PFSK-1 (cell line): Measurements from ENCODE around the gene NAT16.

Experiments
- FOXP2 ChIP-seq: optimal IDR thresholded peaks from 2 replicates; pipeline ENCODE3; 2011; ENCODE audit warnings: borderline replicate concordance, control low read depth, inconsistent platforms; ENCODE audit not compliant: insufficient read depth; ENCODE audit errors: extremely low read length, extremely low read depth
- POLR2AphosphoS5 ChIP-seq: IDR thresholded peaks from 2 replicates; pipeline ENCODE4 v1.6.1; 2012; ENCODE audit warnings: low read depth, mild to moderate bottlenecking, control low read depth, low read length, moderate library complexity
- SIN3A ChIP-seq: IDR thresholded peaks from 2 replicates; pipeline ENCODE4 v1.6.1; 2012; ENCODE audit warnings: mild to moderate bottlenecking, low read length, moderate library complexity, borderline replicate concordance; ENCODE audit not compliant: insufficient read depth
- TAF1 ChIP-seq: IDR thresholded peaks from 2 replicates; pipeline ENCODE4 v1.6.1; 2012; ENCODE audit warnings: low read length, control low read depth, borderline replicate concordance; ENCODE audit not compliant: insufficient read depth
- TF ChIP-seq, protein P1 (sequence below), 2 experiments: IDR thresholded peaks; 2 replicates each; pipeline versions ENCODE4 v1.6.1 to v1.8.0; 2011 to 2012; ENCODE audit warnings: low read depth in 2 of 2, low read length in 2 of 2, control low read depth in 1 of 2, inconsistent platforms in 1 of 2, mild to moderate bottlenecking in 1 of 2, moderate library complexity in 1 of 2; ENCODE audit not compliant: insufficient read depth in 1 of 2

NAT16 gene

DNA sequence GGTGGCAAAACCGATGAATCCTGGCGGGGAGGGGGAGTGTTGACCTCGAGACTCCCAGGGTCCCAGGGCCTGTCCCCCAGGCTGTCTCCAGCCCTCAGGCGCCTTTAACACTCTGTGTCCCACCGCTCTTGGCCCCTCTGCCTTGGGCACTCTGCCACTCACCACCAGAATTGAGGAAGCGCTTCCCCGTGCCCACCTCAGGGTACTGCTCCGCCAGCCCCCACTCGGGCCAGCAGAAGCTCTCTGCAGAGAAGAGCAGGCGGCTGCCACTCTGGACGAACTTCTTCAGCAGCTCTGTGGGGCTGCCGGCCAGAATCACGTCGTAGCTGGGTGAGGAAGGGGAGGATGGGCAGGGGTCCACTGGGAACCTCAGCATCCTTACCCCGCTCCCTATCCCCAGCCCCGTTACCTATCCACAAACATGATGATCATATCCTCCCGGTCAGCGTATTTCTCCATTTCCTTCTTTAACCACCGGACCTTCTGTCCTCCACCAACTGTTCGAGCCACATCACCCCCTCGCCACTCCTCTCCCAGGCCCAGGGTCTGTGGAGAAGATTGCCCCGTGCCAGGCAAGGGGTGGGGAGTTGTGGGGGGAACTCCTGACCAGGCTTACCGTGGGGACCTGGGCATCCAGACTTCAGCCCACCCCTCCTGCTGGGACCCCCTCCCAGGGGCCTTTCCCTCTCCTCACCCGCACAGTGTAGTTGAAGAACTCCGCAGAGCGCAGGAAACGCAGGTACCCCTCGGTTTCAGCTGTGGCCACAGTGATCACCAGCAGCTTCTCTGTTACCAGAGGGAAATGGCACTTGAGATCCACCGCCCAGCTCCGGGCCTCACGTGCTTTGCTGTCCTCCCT, 36.1 kb upstream of the NAT16 start:
- TF ChIP-seq, protein P1, sequence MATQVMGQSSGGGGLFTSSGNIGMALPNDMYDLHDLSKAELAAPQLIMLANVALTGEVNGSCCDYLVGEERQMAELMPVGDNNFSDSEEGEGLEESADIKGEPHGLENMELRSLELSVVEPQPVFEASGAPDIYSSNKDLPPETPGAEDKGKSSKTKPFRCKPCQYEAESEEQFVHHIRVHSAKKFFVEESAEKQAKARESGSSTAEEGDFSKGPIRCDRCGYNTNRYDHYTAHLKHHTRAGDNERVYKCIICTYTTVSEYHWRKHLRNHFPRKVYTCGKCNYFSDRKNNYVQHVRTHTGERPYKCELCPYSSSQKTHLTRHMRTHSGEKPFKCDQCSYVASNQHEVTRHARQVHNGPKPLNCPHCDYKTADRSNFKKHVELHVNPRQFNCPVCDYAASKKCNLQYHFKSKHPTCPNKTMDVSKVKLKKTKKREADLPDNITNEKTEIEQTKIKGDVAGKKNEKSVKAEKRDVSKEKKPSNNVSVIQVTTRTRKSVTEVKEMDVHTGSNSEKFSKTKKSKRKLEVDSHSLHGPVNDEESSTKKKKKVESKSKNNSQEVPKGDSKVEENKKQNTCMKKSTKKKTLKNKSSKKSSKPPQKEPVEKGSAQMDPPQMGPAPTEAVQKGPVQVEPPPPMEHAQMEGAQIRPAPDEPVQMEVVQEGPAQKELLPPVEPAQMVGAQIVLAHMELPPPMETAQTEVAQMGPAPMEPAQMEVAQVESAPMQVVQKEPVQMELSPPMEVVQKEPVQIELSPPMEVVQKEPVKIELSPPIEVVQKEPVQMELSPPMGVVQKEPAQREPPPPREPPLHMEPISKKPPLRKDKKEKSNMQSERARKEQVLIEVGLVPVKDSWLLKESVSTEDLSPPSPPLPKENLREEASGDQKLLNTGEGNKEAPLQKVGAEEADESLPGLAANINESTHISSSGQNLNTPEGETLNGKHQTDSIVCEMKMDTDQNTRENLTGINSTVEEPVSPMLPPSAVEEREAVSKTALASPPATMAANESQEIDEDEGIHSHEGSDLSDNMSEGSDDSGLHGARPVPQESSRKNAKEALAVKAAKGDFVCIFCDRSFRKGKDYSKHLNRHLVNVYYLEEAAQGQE (IDR thresholded peaks at IDR 0.05; ENCODE audit: insufficient read depth in 1 of 2, low read depth in 2 of 2, low read length in 2 of 2): no peak
- TF ChIP-seq FOXP2: no peak
- no peak for TF ChIP-seq TAF1
- TF ChIP-seq POLR2AphosphoS5: no peak
- no peak for TF ChIP-seq SIN3A

GRCh38 chr7:101212014-101212413, 31.9 kb upstream of the NAT16 start:
- TF ChIP-seq, protein P1 (IDR thresholded peaks at IDR 0.05; ENCODE audit: insufficient read depth in 1 of 2, low read depth in 2 of 2, low read length in 2 of 2): no peak

DNA sequence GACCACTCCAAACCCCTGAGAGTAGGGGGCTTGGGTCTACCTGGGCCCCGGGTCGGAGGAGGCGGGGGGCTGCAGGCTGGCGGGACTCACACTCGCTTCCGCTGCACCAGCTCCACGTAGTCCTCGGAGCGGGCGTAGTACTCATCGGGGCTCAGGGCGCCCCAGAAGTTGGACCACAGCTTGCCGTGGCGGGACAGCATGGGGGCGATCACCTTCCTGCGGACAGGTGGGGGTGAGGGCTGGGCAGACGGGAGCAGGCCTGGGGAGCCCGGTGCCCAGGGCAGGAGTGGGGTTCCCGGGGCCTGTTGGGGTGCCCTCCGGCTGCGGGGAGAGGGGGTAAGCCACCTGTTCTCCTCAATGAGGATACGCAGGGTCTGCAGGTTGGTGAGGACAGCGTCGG, 31.4 kb upstream of the NAT16 start:
- TF ChIP-seq, protein P1 (IDR thresholded peaks at IDR 0.05; ENCODE audit: insufficient read depth in 1 of 2, low read depth in 2 of 2, low read length in 2 of 2): no peak
- TF ChIP-seq POLR2AphosphoS5 (no peak), TAF1 (no peak), SIN3A (no peak), FOXP2 (no peak)

DNA sequence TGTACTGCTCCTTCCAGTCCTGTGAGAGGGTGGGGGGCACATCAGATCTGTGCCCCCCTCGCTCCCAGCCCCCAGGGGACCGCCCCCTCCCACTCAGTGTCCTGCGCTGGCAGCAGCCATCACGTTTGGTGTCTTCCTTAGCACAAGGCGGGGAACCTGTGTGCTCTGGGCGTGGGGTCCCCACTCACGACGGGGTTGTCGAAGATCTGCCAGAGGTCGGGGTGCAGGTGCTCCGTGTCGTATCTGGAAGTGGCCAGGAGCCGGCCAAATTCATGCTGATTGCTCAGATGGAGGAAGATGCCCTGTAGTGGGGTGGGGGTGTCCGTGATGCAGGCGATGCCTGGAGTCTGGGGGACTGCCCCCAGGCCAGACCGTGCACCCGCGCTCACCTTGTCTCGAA, 30.1 kb upstream of the NAT16 start:
- TF ChIP-seq, protein P1 (IDR thresholded peaks at IDR 0.05; ENCODE audit: insufficient read depth in 1 of 2, low read depth in 2 of 2, low read length in 2 of 2): no peak
- TF ChIP-seq SIN3A: no peak

DNA sequence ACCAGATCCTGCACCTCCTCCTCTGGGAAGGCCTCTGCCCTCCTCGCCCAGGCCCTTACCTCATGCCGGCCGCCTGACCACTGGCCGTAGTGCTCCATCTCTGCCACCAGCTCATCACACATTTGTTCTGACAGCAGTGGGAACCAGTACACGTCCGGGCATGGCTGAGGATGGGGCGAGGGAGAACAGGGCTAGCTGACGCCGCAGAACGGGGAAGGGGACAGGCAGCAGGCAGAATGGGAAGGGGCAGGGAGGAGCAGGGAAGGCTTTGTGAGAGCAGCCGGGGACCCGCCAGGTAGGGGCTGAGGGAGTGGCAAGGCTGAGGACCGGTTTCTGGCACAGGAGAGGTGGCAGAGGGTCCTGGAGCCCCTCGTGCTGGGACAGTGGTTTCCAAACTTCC, 28.7 kb upstream of the NAT16 start:
- TF ChIP-seq SIN3A: no peak
